Fibroblast of lung (primary cell): Measurements from ENCODE around the gene RTN4RL2. TPM values are rescaled to one million over a fixed set of nuclear protein-coding genes. Genes with fewer than 3 reads are reported as not detected.

Source experiments
- DNase-seq, 2 donors: peaks; one replicate each; pipeline versions ENCODE4 v3.0.0 to v3.0.0-alpha.2; 2010; ENCODE audit warnings: low read depth in 2 of 2
- H2AFZ ChIP-seq: 2 replicates; pipeline ENCODE4 v1.5.1; 2012; ENCODE audit warnings: low read length, control low read depth, inconsistent platforms
- H3K27ac ChIP-seq: 2 replicates; pipeline ENCODE4 v1.5.1; 2011; ENCODE audit warnings: low read length, control low read depth; ENCODE audit not compliant: insufficient read depth
- H3K27me3 ChIP-seq: 2 replicates; pipeline ENCODE4 v1.5.1; 2011; ENCODE audit warnings: mild to moderate bottlenecking, low read length; ENCODE audit not compliant: control insufficient read depth, insufficient read depth
- H3K36me3 ChIP-seq: 2 replicates; pipeline ENCODE4 v1.5.1; 2011; ENCODE audit warnings: low read length; ENCODE audit not compliant: control insufficient read depth, insufficient read depth
- H3K4me1 ChIP-seq: 2 replicates; pipeline ENCODE4 v1.5.1; 2011; ENCODE audit warnings: low read length; ENCODE audit not compliant: control insufficient read depth, insufficient read depth; ENCODE audit errors: extremely low read depth
- H3K4me2 ChIP-seq: 2 replicates; pipeline ENCODE4 v1.5.1; 2011; ENCODE audit warnings: low read length, control low read depth; ENCODE audit not compliant: insufficient read depth; ENCODE audit errors: extremely low read depth
- H3K4me3 ChIP-seq, 4 experiments: fragments of 200-600 bp in 1 of 4; sonication (generic) in 1 of 4; replicated peaks in 1 of 4; 2 replicates each; pipeline ENCODE4 v1.5.1; 2011 to 2016; ENCODE audit warnings: low read length in 4 of 4, low read depth in 3 of 4, mild to moderate bottlenecking in 3 of 4, control low read depth in 2 of 4, inconsistent platforms in 1 of 4, mixed read lengths in 1 of 4; ENCODE audit not compliant: insufficient read depth in 1 of 4; ENCODE audit errors: control extremely low read depth in 1 of 4
- H3K79me2 ChIP-seq: 2 replicates; pipeline ENCODE4 v1.5.1; 2012; ENCODE audit warnings: mild to moderate bottlenecking, low read length, inconsistent platforms; ENCODE audit not compliant: control insufficient read depth, insufficient read depth
- H3K9ac ChIP-seq: 2 replicates; pipeline ENCODE4 v1.5.1; 2011; ENCODE audit warnings: mild to moderate bottlenecking, low read length, control low read depth; ENCODE audit not compliant: insufficient read depth
- H3K9me3 ChIP-seq: 2 replicates; pipeline ENCODE4 v1.5.1; 2012; ENCODE audit warnings: low read depth, low read length; ENCODE audit not compliant: control insufficient read depth, insufficient read depth
- H4K20me1 ChIP-seq: 2 replicates; pipeline ENCODE4 v1.5.1; 2011; ENCODE audit warnings: low read length; ENCODE audit not compliant: control insufficient read depth, insufficient read depth; ENCODE audit errors: extremely low read depth
- CTCF ChIP-seq, 2 donors: IDR thresholded peaks in 1 of 2; conservative IDR thresholded peaks in 1 of 2; 1 replicate in 1 of 2; 2 replicates in 1 of 2; pipeline ENCODE4 v1.5.1; 2011 to 2012; ENCODE audit warnings: low read length in 2 of 2, control low read depth in 1 of 2, inconsistent platforms in 1 of 2, low read depth in 1 of 2, mild to moderate bottlenecking in 1 of 2
- EZH2 ChIP-seq: IDR thresholded peaks from 2 replicates; pipeline ENCODE4 v1.5.1; 2012; ENCODE audit warnings: low read length, control low read depth, mild to moderate bottlenecking; ENCODE audit errors: missing control alignments
- polyA plus RNA-seq, 2 donors: library from polyadenylated mRNA; depleted of rRNA in 1 of 2; stranded (reverse) in 1 of 2; unstranded in 1 of 2; fragments of >200 nt; gene quantifications; 2 replicates each; pipeline ENCODE4 v1.2.1, GENCODE V29; 2011 to 2012; ENCODE audit warnings: missing spikeins in 1 of 2
- total RNA-seq: library from RNA; depleted of rRNA; stranded (reverse); fragments of >200 nt; gene quantifications from 2 replicates; pipeline ENCODE4 v1.2.1, GENCODE V29; 2014

Gene RTN4RL2
- total and polyA plus RNA-seq, 2 donors (not counting 1 experiment from before 2014, with no cell fraction given): 0.17 to 0.27 TPM

- no peaks in the 10 kb centered on the region for H3K27me3 ChIP-seq
- DNase-seq: no peak
- TF ChIP-seq CTCF (conservative IDR thresholded peaks at IDR 0.05 in 1 of 2, IDR thresholded peaks at IDR 0.05 in 1 of 2; ENCODE audit: low read depth in 1 of 2, low read length in 2 of 2) (no peak), EZH2 (no peak)
Measured at GRCh38 chr11:57487920-57488659, 27.8 kb downstream of the RTN4RL2 start.

GRCh38 chr11:57490456-57491248 lies 30.3 kb downstream of the RTN4RL2 start:
- Histone ChIP-seq H3K79me2 (no peaks in the 10 kb centered on the region), H3K36me3 (no peaks in the 10 kb centered on the region), H3K4me3 (no peak overlapping the region), H3K9me3 (no peaks in the 10 kb centered on the region), H3K4me1 (no peaks in the 10 kb centered on the region), H3K4me2 (no peak overlapping the region), H3K9ac (no peak overlapping the region), H2AFZ (no peak overlapping the region), H3K27me3 (no peaks in the 10 kb centered on the region), H4K20me1 (no peaks in the 10 kb centered on the region), H3K27ac (no peak overlapping the region)
- TF ChIP-seq CTCF (conservative IDR thresholded peaks at IDR 0.05 in 1 of 2, IDR thresholded peaks at IDR 0.05 in 1 of 2; ENCODE audit: low read depth in 1 of 2, low read length in 2 of 2) (no peak), EZH2 (no peak)
- peak in 1 of 2 donors; percentile 48 for DNase-seq

More at GRCh38 chr11:57487920-57488659, 27.8 kb downstream of the RTN4RL2 start:
- Histone ChIP-seq H4K20me1 (no peaks in the 10 kb centered on the region), H3K27ac (no peak overlapping the region), H3K36me3 (no peaks in the 10 kb centered on the region), H3K9ac (no peak overlapping the region), H3K9me3 (no peaks in the 10 kb centered on the region), H3K4me3 (no peak overlapping the region), H2AFZ (no peak overlapping the region), H3K79me2 (no peaks in the 10 kb centered on the region), H3K4me2 (no peak overlapping the region), H3K4me1 (no peaks in the 10 kb centered on the region)

- H3K4me1 ChIP-seq: no peaks in the 10 kb centered on the region
- H3K9ac ChIP-seq: no peak overlapping the region
- no peaks in the 10 kb centered on the region for H4K20me1 ChIP-seq
- no peaks in the 10 kb centered on the region for H3K79me2 ChIP-seq
- H3K4me3 ChIP-seq: no peak overlapping the region
- no peak overlapping the region for H3K27ac ChIP-seq
- TF ChIP-seq EZH2 (no peak), CTCF (conservative IDR thresholded peaks at IDR 0.05 in 1 of 2, IDR thresholded peaks at IDR 0.05 in 1 of 2; ENCODE audit: low read depth in 1 of 2, low read length in 2 of 2) (peak; percentile 58 to 72)
- H3K4me2 ChIP-seq: no peak overlapping the region
- peak in 1 of 2 donors; percentile 34 for DNase-seq
- H2AFZ ChIP-seq: no peak overlapping the region
- no peaks in the 10 kb centered on the region for H3K9me3 ChIP-seq
- no peaks in the 10 kb centered on the region for H3K27me3 ChIP-seq
- H3K36me3 ChIP-seq: no peaks in the 10 kb centered on the region
Measured at GRCh38 chr11:57491371-57492061, 31.2 kb downstream of the RTN4RL2 start.
